Esophagus muscularis mucosa (tissue), 4 donors: ENCODE results near the gene MMP14. TPM values are rescaled to one million over a fixed set of nuclear protein-coding genes. Genes with fewer than 3 reads are reported as not detected.

ENCODE experiments used
- DNase-seq: peaks from one replicate; pipeline ENCODE4 v3.0.0-alpha.2; 2017; ENCODE audit errors: extremely low spot score
- H3K27ac ChIP-seq, 4 donors: fragments of 200-600 bp; sonication (generic); replicated peaks in 1 of 4; 1 replicate in 3 of 4; 2 replicates in 1 of 4; pipeline ENCODE4 v1.5.1; 2016 to 2019; ENCODE audit warnings: mild to moderate bottlenecking in 1 of 4
- H3K27me3 ChIP-seq, 4 donors: fragments of 200-600 bp; sonication (generic); one replicate each; pipeline versions ENCODE4 v1.5.1 to v1.6.0; 2016 to 2019
- H3K36me3 ChIP-seq, 4 donors: fragments of 200-600 bp; sonication (generic); one replicate each; pipeline ENCODE4 v1.5.1; 2016 to 2019
- H3K4me1 ChIP-seq, 4 donors: fragments of 200-600 bp; sonication (generic); one replicate each; pipeline ENCODE4 v1.5.1; 2016 to 2019
- H3K4me3 ChIP-seq, 4 donors: fragments of 200-600 bp; sonication (generic); 1 replicate in 2 of 4; 2 replicates in 2 of 4; pipeline ENCODE4 v1.5.1; 2016 to 2019; ENCODE audit warnings: mild to moderate bottlenecking in 4 of 4, moderate library complexity in 1 of 4
- H3K9me3 ChIP-seq, 4 donors: fragments of 200-600 bp; sonication (generic); 1 replicate in 3 of 4; 2 replicates in 1 of 4; pipeline ENCODE4 v1.5.1; 2016 to 2019
- CTCF ChIP-seq, 3 experiments: fragments of 200-600 bp in 2 of 3; fragments of 450-650 bp in 1 of 3; sonication (generic) in 2 of 3; IDR thresholded peaks; one replicate each; pipeline ENCODE4 v1.5.1; 2017 to 2019; ENCODE audit warnings: antibody characterized with exemption in 3 of 3, mild to moderate bottlenecking in 2 of 3, moderate library complexity in 1 of 3
- EP300 ChIP-seq: sonication (generic); formaldehyde crosslinking; IDR thresholded peaks from one replicate; pipeline ENCODE4 v1.6.1; 2017; ENCODE audit warnings: antibody characterized with exemption
- POLR2A ChIP-seq: fragments of 450-650 bp; IDR thresholded peaks from one replicate; pipeline ENCODE4 v1.6.1; 2017; ENCODE audit warnings: antibody characterized with exemption, moderate library complexity, mild to moderate bottlenecking, low read depth
- POLR2AphosphoS5 ChIP-seq, 2 donors: sonication (generic); formaldehyde crosslinking; IDR thresholded peaks; one replicate each; pipeline ENCODE4 v1.6.1; 2017; ENCODE audit warnings: antibody characterized with exemption in 2 of 2
- WGBS: methylation state at CpG from one replicate; pipeline ENCODE4 v1.1.5; 2018; 5-methylcytosine and 5-hydroxymethylcytosine counted together
- intact Hi-C: fragments of 100-400 bp; cut with DNase I; formaldehyde crosslinking; loops from one replicate; pipeline ENCODE4 v1.15.1; 2023
- small RNA-seq, 3 donors: library from RNA; depleted of rRNA; stranded (forward); fragments of <200 nt; gene quantifications; one replicate each; pipeline ENCODE3, GENCODE V24; 2016
- total RNA-seq, 4 donors: library from RNA; depleted of rRNA; stranded (reverse); fragments of >200 nt; gene quantifications; one replicate each; pipeline versions ENCODE4 v1.1.0 to v1.2.1, GENCODE V29; 2016

The MMP14 gene
- total RNA-seq, 4 donors from 2014 or later: 83.9 to 149 (median 123) TPM

- H3K36me3 ChIP-seq: peaks cover 11 to 16% (median 14%) of the 10 kb centered on the region in 4 donors
- DNase-seq: no peak
- peaks cover 9 to 37% (median 31%) of the 10 kb centered on the region in 4 donors for H3K4me1 ChIP-seq
- H3K27me3 ChIP-seq: no peaks in the 10 kb centered on the region
- intact Hi-C loops: loop anchor here (2.0 kb wide), 1 partner anchor 22 kb away; no protein-coding TSS in a partner anchor
- WGBS: 79% methylated on average over 3 of the region's 3 CpGs
- no peak overlapping the region for H3K4me3 ChIP-seq
- H3K9me3 ChIP-seq: no peaks in the 10 kb centered on the region
- no peak overlapping the region for H3K27ac ChIP-seq
- no peak for TF ChIP-seq CTCF (IDR thresholded peaks at IDR 0.05)
- TF ChIP-seq POLR2AphosphoS5 (IDR thresholded peaks at IDR 0.05): no peak
- TF ChIP-seq POLR2A: no peak
- TF ChIP-seq EP300: no peak
These were observed 60.4 kb downstream of the MMP14 start for GRCh38 chr14:22896760-22897159.

- Histone ChIP-seq H3K27me3 (no peaks in the 10 kb centered on the region), H3K9me3 (no peaks in the 10 kb centered on the region), H3K36me3 (peaks cover 17 to 22% (median 20%) of the 10 kb centered on the region in 4 donors), H3K27ac (no peak overlapping the region), H3K4me3 (no peak overlapping the region), H3K4me1 (peaks cover 9 to 37% (median 31%) of the 10 kb centered on the region in 4 donors)
- no peak for TF ChIP-seq EP300
- no peak for TF ChIP-seq CTCF (IDR thresholded peaks at IDR 0.05)
- no peak for TF ChIP-seq POLR2AphosphoS5 (IDR thresholded peaks at IDR 0.05)
- no peak for TF ChIP-seq POLR2A
- intact Hi-C loops: loop anchor here (2.0 kb wide), 1 partner anchor 23 kb away; no protein-coding TSS in a partner anchor
- WGBS: 100% methylated on average over 1 of the region's 1 CpG
- DNase-seq: no peak
These were observed 61.0 kb downstream of the MMP14 start for GRCh38 chr14:22897357-22897756.

Small RNA genes lying within 50 kb of the gene (small RNA-seq; reads per million reads assigned to genes)
- 0 reads per million in 3 donors for gene RF00019

Other genes starting within 250 kb of the MMP14 start
- gene DAD1, start 247.4 kb upstream of the MMP14 start, total RNA-seq: 100 to 1,000 TPM; 118 to 154 (median 131) TPM
- 10 to 100 TPM; 18.7 to 42.3 (median 27.7) TPM for gene ABHD4, start 238.3 kb upstream of the MMP14 start, total RNA-seq
- gene OR6J1, start 192.2 kb upstream of the MMP14 start, total RNA-seq: not detected
- gene OXA1L, start 69.9 kb upstream of the MMP14 start, total RNA-seq: 10 to 100 TPM; 63.5 to 74.9 (median 71.3) TPM
- gene SLC7A7, start 21.1 kb upstream of the MMP14 start, total RNA-seq: 10 to 100 TPM in 3 of 4 donors, 1 to 10 TPM in 1; 9.6 to 22.9 (median 15.3) TPM
- 10 to 100 TPM; 27.0 to 64.5 (median 37.2) TPM for gene MRPL52, start 6.7 kb upstream of the MMP14 start, total RNA-seq
- gene LRP10, start 35.2 kb downstream of the MMP14 start, total RNA-seq: 100 to 1,000 TPM; 111 to 279 (median 197) TPM
- under 1 TPM; 0.26 to 0.66 (median 0.38) TPM for gene REM2, start 46.6 kb downstream of the MMP14 start, total RNA-seq
- gene RBM23, start 82.6 kb downstream of the MMP14 start, total RNA-seq: 100 to 1,000 TPM in 2 of 4 donors, 10 to 100 TPM in 2; 52.7 to 229 (median 102) TPM
- gene PRMT5, start 92.8 kb downstream of the MMP14 start, total RNA-seq: 10 to 100 TPM; 35.5 to 51.0 (median 44.8) TPM
- 10 to 100 TPM; 31.7 to 46.8 (median 39.1) TPM for gene HAUS4, start 120.5 kb downstream of the MMP14 start, total RNA-seq
- 10 to 100 TPM in 3 of 4 donors, 1 to 10 TPM in 1; 7.0 to 32.5 (median 17.9) TPM for gene AJUBA, start 146.0 kb downstream of the MMP14 start, total RNA-seq
- 10 to 100 TPM in 2 of 4 donors, 1 to 10 TPM in 2; 4.6 to 11.2 (median 9.9) TPM for gene C14orf93, start 173.6 kb downstream of the MMP14 start, total RNA-seq
- gene PSMB5, start 198.3 kb downstream of the MMP14 start, total RNA-seq: 100 to 1,000 TPM; 135 to 155 (median 145) TPM
- not detected for gene PSMB11, start 205.6 kb downstream of the MMP14 start, total RNA-seq
- gene CDH24, start 220.9 kb downstream of the MMP14 start, total RNA-seq: 1 to 10 TPM; 2.5 to 5.9 (median 3.6) TPM